HUES64 (cell line): ENCODE measurements around the gene LETMD1.
"Not testable (repeated sequence)": the region's sequence is repeated elsewhere in the genome, so short reads cannot be mapped to it uniquely, and the experiment has no call there.

ENCODE experiments used
- H3K27ac ChIP-seq: 2 replicates; pipeline ENCODE4 v1.7.0; 2013; ENCODE audit warnings: low read depth, low read length, inconsistent platforms
- H3K27me3 ChIP-seq: 2 replicates; pipeline ENCODE4 v1.6.1; 2013; ENCODE audit warnings: mild to moderate bottlenecking, low read length; ENCODE audit not compliant: insufficient read depth
- H3K36me3 ChIP-seq: 2 replicates; pipeline ENCODE4 v1.6.1; 2013; ENCODE audit warnings: mild to moderate bottlenecking, low read length; ENCODE audit not compliant: insufficient read depth
- H3K4me1 ChIP-seq: 2 replicates; pipeline ENCODE4 v1.6.1; 2013; ENCODE audit warnings: mild to moderate bottlenecking, low read length, moderate library complexity; ENCODE audit not compliant: insufficient read depth
- H3K4me3 ChIP-seq: 2 replicates; pipeline ENCODE4 v1.5.1; 2013; ENCODE audit warnings: mild to moderate bottlenecking, low read length, moderate library complexity
- H3K9ac ChIP-seq: 2 replicates; pipeline ENCODE4 v1.6.1; 2013; ENCODE audit warnings: mild to moderate bottlenecking, low read depth, low read length
- H3K9me3 ChIP-seq: 2 replicates; pipeline ENCODE4 v1.6.1; 2013; ENCODE audit warnings: low read depth, low read length; ENCODE audit not compliant: insufficient read depth
- WGBS: fragments of 150-250, 120-280 bp; methylation state at CpG from one replicate; pipeline ENCODE4 v1.1.7; 2013; ENCODE audit warnings: missing lambda C conversion rate; 5-methylcytosine and 5-hydroxymethylcytosine counted together

The LETMD1 gene

GRCh38 chr12:51078346-51078745, 30.2 kb downstream of the LETMD1 start:
- H3K9me3 ChIP-seq, H3K27ac ChIP-seq, H3K4me3 ChIP-seq, H3K9ac ChIP-seq, H3K27me3 ChIP-seq: not testable (repeated sequence)
- peaks cover 13% of the 10 kb centered on the region for H3K36me3 ChIP-seq
- WGBS = 89% methylated on average over 3 of the region's 5 CpGs
- H3K4me1 ChIP-seq = peaks cover 11% of the 10 kb centered on the region

GRCh38 chr12:51078866-51079265, 30.7 kb downstream of the LETMD1 start:
- H3K4me3 ChIP-seq, H3K9ac ChIP-seq, H3K9me3 ChIP-seq, H3K27ac ChIP-seq, H3K36me3 ChIP-seq, H3K27me3 ChIP-seq: not testable (repeated sequence)
- 100% methylated on average over 5 of the region's 6 CpGs for WGBS
- peaks cover 11% of the 10 kb centered on the region for H3K4me1 ChIP-seq

- Histone ChIP-seq H3K27me3 (no peaks in the 10 kb centered on the region), H3K27ac (no peak overlapping the region), H3K9me3 (no peaks in the 10 kb centered on the region), H3K4me3 (no peak overlapping the region), H3K9ac (no peak overlapping the region), H3K36me3 (0 out of 2 replicates have a peak, but pooled peaks cover 3% of the 10 kb centered on the region), H3K4me1 (peaks cover 11% of the 10 kb centered on the region)
- WGBS = 96% methylated on average over 4 of the region's 4 CpGs
Observed at GRCh38 chr12:51080136-51080535, 32.0 kb downstream of the LETMD1 start.

- H3K4me3 ChIP-seq = peak overlapping the region; percentile 84; the same call in 1 of the 2 replicates
- H3K27me3 ChIP-seq = no peaks in the 10 kb centered on the region
- H3K9ac ChIP-seq = no peak overlapping the region
- no peak overlapping the region for H3K27ac ChIP-seq
- H3K9me3 ChIP-seq = no peaks in the 10 kb centered on the region
- H3K36me3 ChIP-seq = no peaks in the 10 kb centered on the region
- H3K4me1 ChIP-seq = peaks cover 11% of the 10 kb centered on the region
- 80% methylated on average over 1 of the region's 1 CpG for WGBS
Observed at GRCh38 chr12:51081421-51081820, 33.3 kb downstream of the LETMD1 start.

GRCh38 chr12:51082561-51083125, 34.5 kb downstream of the LETMD1 start:
- H3K27me3 ChIP-seq = no peaks in the 10 kb centered on the region
- H3K9me3 ChIP-seq = no peaks in the 10 kb centered on the region
- peak overlapping the region; percentile 84 for H3K4me3 ChIP-seq
- 1% methylated on average over 18 of the region's 18 CpGs for WGBS
- no peaks in the 10 kb centered on the region for H3K36me3 ChIP-seq
- peak overlapping the region; percentile 88 for H3K27ac ChIP-seq
- peak overlapping the region; percentile 79 for H3K9ac ChIP-seq
- peaks cover 11% of the 10 kb centered on the region for H3K4me1 ChIP-seq

- Histone ChIP-seq H3K9me3 (no peaks in the 10 kb centered on the region), H3K27me3 (no peaks in the 10 kb centered on the region), H3K36me3 (no peaks in the 10 kb centered on the region), H3K9ac (peak within 1 kb of the TSS; percentile 79), H3K4me1 (peaks cover 11% of the 10 kb centered on the region), H3K4me3 (peak within 1 kb of the TSS; percentile 84), H3K27ac (peak within 1 kb of the TSS; percentile 88)
- WGBS = under 1% methylated on average over 74 of the region's 74 CpGs
Observed at GRCh38 chr12:51083126-51083833, 35.2 kb downstream of the LETMD1 start, which contains the start of gene CSRNP2. Gene CSRNP2 (minus strand): TSS chr12:51083596. CDS start chr12:51076561, 7,035 bp downstream.

GRCh38 chr12:51085757-51086156, 37.6 kb downstream of the LETMD1 start:
- peaks cover 11% of the 10 kb centered on the region for H3K4me1 ChIP-seq
- no peak overlapping the region for H3K27ac ChIP-seq
- no peaks in the 10 kb centered on the region; the same call in 1 of the 2 replicates for H3K36me3 ChIP-seq
- H3K9ac ChIP-seq = no peak overlapping the region
- no peaks in the 10 kb centered on the region for H3K9me3 ChIP-seq
- no peaks in the 10 kb centered on the region for H3K27me3 ChIP-seq
- no peak overlapping the region for H3K4me3 ChIP-seq
- 94% methylated on average over 3 of the region's 3 CpGs for WGBS

- H3K4me3 ChIP-seq = no peak overlapping the region
- 94% methylated on average over 10 of the region's 10 CpGs for WGBS
Observed at GRCh38 chr12:51086933-51087332, 38.8 kb downstream of the LETMD1 start.

GRCh38 chr12:51087818-51088217, 39.7 kb downstream of the LETMD1 start:
- Histone ChIP-seq H3K27me3 (no peaks in the 10 kb centered on the region), H3K36me3 (peaks cover 6% of the 10 kb centered on the region), H3K9ac (no peak overlapping the region), H3K27ac (no peak overlapping the region), H3K4me3 (no peak overlapping the region), H3K4me1 (no peaks in the 10 kb centered on the region), H3K9me3 (no peaks in the 10 kb centered on the region)
- WGBS = 90% methylated on average over 2 of the region's 3 CpGs

More at GRCh38 chr12:51086933-51087332, 38.8 kb downstream of the LETMD1 start:
- no peaks in the 10 kb centered on the region for H3K27me3 ChIP-seq
- no peaks in the 10 kb centered on the region for H3K9me3 ChIP-seq
- peaks cover 5% of the 10 kb centered on the region for H3K4me1 ChIP-seq
- H3K36me3 ChIP-seq = peaks cover 6% of the 10 kb centered on the region
- no peak overlapping the region for H3K27ac ChIP-seq
- H3K9ac ChIP-seq = no peak overlapping the region

- no peaks in the 10 kb centered on the region for H3K9me3 ChIP-seq
- peaks cover 32% of the 10 kb centered on the region for H3K36me3 ChIP-seq
- no peaks in the 10 kb centered on the region for H3K27me3 ChIP-seq
- H3K9ac ChIP-seq = no peak overlapping the region
- H3K27ac ChIP-seq = no peak overlapping the region
- H3K4me1 ChIP-seq = no peaks in the 10 kb centered on the region
- H3K4me3 ChIP-seq = no peak overlapping the region
- WGBS = 96% methylated on average over 10 of the region's 10 CpGs
Observed at GRCh38 chr12:51090705-51091229, 42.6 kb downstream of the LETMD1 start.

- H3K9me3 ChIP-seq = no peaks in the 10 kb centered on the region
- no peak overlapping the region for H3K27ac ChIP-seq
- no peak overlapping the region for H3K9ac ChIP-seq
- 43% methylated on average over 1 of the region's 1 CpG for WGBS
- no peak overlapping the region for H3K4me3 ChIP-seq
- H3K36me3 ChIP-seq = peaks cover 94% of the 10 kb centered on the region
- no peaks in the 10 kb centered on the region for H3K4me1 ChIP-seq
- no peaks in the 10 kb centered on the region for H3K27me3 ChIP-seq
Observed at GRCh38 chr12:51098611-51099010, 50.5 kb downstream of the LETMD1 start.
